Measurements from ENCODE around the gene PTPN3. TPM values are rescaled to one million over a fixed set of nuclear protein-coding genes. Genes with fewer than 3 reads are reported as not detected.
"Not testable (repeated sequence)": the region's sequence is repeated elsewhere in the genome, so short reads cannot be mapped to it uniquely, and the experiment has no call there.

Gene PTPN3
- total RNA-seq, 1 donor from 2014 or later = 1.1 TPM

DNA sequence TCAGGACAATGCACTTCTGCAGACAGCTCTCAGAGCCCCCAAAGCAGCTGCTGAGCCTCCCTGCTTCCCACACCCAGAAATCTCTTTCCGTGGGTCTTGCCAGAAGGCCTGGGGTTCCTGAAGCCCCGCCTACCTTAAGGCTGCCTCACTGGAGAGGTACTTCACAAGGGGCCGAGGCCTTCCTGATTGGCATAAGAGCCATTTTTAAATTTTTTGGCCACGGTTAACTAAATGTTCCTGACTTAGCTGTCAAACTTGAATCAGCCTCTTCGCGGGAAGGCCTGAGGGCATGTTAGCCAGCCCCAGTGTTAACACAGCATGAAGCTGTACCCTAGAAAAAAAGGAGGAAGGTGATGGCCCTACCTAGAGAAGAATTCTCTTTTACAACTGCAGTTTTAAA is 156.5 kb downstream of the PTPN3 start:
- H3K4me1 Mint-ChIP-seq = peaks cover 9% of the 10 kb centered on the region
- TF ChIP-seq, protein P1, sequence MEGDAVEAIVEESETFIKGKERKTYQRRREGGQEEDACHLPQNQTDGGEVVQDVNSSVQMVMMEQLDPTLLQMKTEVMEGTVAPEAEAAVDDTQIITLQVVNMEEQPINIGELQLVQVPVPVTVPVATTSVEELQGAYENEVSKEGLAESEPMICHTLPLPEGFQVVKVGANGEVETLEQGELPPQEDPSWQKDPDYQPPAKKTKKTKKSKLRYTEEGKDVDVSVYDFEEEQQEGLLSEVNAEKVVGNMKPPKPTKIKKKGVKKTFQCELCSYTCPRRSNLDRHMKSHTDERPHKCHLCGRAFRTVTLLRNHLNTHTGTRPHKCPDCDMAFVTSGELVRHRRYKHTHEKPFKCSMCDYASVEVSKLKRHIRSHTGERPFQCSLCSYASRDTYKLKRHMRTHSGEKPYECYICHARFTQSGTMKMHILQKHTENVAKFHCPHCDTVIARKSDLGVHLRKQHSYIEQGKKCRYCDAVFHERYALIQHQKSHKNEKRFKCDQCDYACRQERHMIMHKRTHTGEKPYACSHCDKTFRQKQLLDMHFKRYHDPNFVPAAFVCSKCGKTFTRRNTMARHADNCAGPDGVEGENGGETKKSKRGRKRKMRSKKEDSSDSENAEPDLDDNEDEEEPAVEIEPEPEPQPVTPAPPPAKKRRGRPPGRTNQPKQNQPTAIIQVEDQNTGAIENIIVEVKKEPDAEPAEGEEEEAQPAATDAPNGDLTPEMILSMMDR (conservative IDR thresholded peaks at IDR 0.05) = no peak
- no peak overlapping the region for H3K27ac Mint-ChIP-seq (ENCODE audit: unreplicated experiment)

GRCh38 chr9:109340979-109341378 is 157.1 kb downstream of the PTPN3 start:
- H3K9me3 Mint-ChIP-seq; H3K27me3 Mint-ChIP-seq (ENCODE audit: low read depth); H3K27ac Mint-ChIP-seq (ENCODE audit: unreplicated experiment); H3K36me3 Mint-ChIP-seq (ENCODE audit: low read depth); DNase-seq (ENCODE audit: low read depth, low spot score); H3K4me1 Mint-ChIP-seq; H3K4me3 Mint-ChIP-seq: not testable (repeated sequence)

More for the DNA sequence above, 156.5 kb downstream of the PTPN3 start:
- Mint-ChIP-seq H3K9me3 (peaks cover 2% of the 10 kb centered on the region), H3K27me3 (ENCODE audit: low read depth) (no peaks in the 10 kb centered on the region), H3K4me3 (no peak overlapping the region), H3K36me3 (ENCODE audit: low read depth) (no peaks in the 10 kb centered on the region)
- DNase-seq (ENCODE audit: low read depth, low spot score) = no peak

GRCh38 chr9:109336409-109336808 is 161.7 kb downstream of the PTPN3 start:
- H3K9me3 Mint-ChIP-seq = no peaks in the 10 kb centered on the region
- H3K36me3 Mint-ChIP-seq (ENCODE audit: low read depth) = no peaks in the 10 kb centered on the region
- H3K27ac Mint-ChIP-seq (ENCODE audit: unreplicated experiment) = no peak overlapping the region
- H3K27me3 Mint-ChIP-seq (ENCODE audit: low read depth) = no peaks in the 10 kb centered on the region
- no peak overlapping the region for H3K4me3 Mint-ChIP-seq
- TF ChIP-seq, protein P1 (conservative IDR thresholded peaks at IDR 0.05) = no peak
- H3K4me1 Mint-ChIP-seq = no peaks in the 10 kb centered on the region
- DNase-seq (ENCODE audit: low read depth, low spot score) = no peak

GRCh38 chr9:109335929-109336328 is 162.2 kb downstream of the PTPN3 start:
- Mint-ChIP-seq H3K9me3 (no peaks in the 10 kb centered on the region), H3K27me3 (ENCODE audit: low read depth) (no peaks in the 10 kb centered on the region), H3K4me1 (no peaks in the 10 kb centered on the region), H3K36me3 (ENCODE audit: low read depth) (no peaks in the 10 kb centered on the region), H3K27ac (ENCODE audit: unreplicated experiment) (no peak overlapping the region), H3K4me3 (no peak overlapping the region)
- no peak for DNase-seq (ENCODE audit: low read depth, low spot score)
- TF ChIP-seq, protein P1 (conservative IDR thresholded peaks at IDR 0.05) = no peak

- no peak overlapping the region for H3K27ac Mint-ChIP-seq (ENCODE audit: unreplicated experiment)
- H3K9me3 Mint-ChIP-seq = no peaks in the 10 kb centered on the region
- no peak overlapping the region for H3K4me3 Mint-ChIP-seq
- DNase-seq (ENCODE audit: low read depth, low spot score) = no peak
- TF ChIP-seq, protein P1 (conservative IDR thresholded peaks at IDR 0.05) = no peak
- no peaks in the 10 kb centered on the region for H3K36me3 Mint-ChIP-seq (ENCODE audit: low read depth)
- no peaks in the 10 kb centered on the region for H3K27me3 Mint-ChIP-seq (ENCODE audit: low read depth)
- no peaks in the 10 kb centered on the region for H3K4me1 Mint-ChIP-seq
These were observed 163.0 kb downstream of the PTPN3 start for GRCh38 chr9:109335121-109335520.

- TF ChIP-seq, protein P1 (conservative IDR thresholded peaks at IDR 0.05) = no peak
- Mint-ChIP-seq H3K27me3 (ENCODE audit: low read depth) (peaks cover 4% of the 10 kb centered on the region), H3K4me3 (no peak overlapping the region), H3K4me1 (peaks cover 5% of the 10 kb centered on the region), H3K9me3 (no peaks in the 10 kb centered on the region), H3K27ac (ENCODE audit: unreplicated experiment) (no peak overlapping the region), H3K36me3 (ENCODE audit: low read depth) (no peaks in the 10 kb centered on the region)
- no peak for DNase-seq (ENCODE audit: low read depth, low spot score)
These were observed 166.8 kb downstream of the PTPN3 start for GRCh38 chr9:109331353-109331752.

Data from neural crest cell (in vitro differentiated cells).